Measurements from ENCODE around the gene CPSF7. TPM values are rescaled to one million over a fixed set of nuclear protein-coding genes. Genes with fewer than 3 reads are reported as not detected.

Gene CPSF7
- total RNA-seq, 2 donors from 2014 or later: 24.6 to 31.4 TPM

GRCh38 chr11:61362542-61362875, 67.3 kb downstream of the CPSF7 start:
- Histone ChIP-seq H3K4me3 (peak overlapping the region; percentile 66 to 70), H3K27me3 (no peaks in the 10 kb centered on the region), H3K36me3 (peaks cover 39% of the 10 kb centered on the region), H3K4me1 (peaks cover 0 to 32% of the 10 kb centered on the region in 2 donors), H3K9me3 (no peaks in the 10 kb centered on the region), H3K27ac (peak overlapping the region; percentile 98 to 99)
- no peak for DNase-seq (ENCODE audit: low spot score)
- TF ChIP-seq CTCF (IDR thresholded peaks at IDR 0.05): no peak

GRCh38 chr11:61361741-61362541, 67.8 kb downstream of the CPSF7 start, which contains the start of the genes CYB561A3 and TMEM138:
TSS of gene CYB561A3 (minus strand) at chr11:61361882. CDS start at chr11:61356713, 5,169 bp downstream.
TSS of gene TMEM138 (plus strand) at chr11:61362374. CDS start at chr11:61364391, 2,017 bp downstream.
- Histone ChIP-seq H3K27me3 (no peaks in the 10 kb centered on the region), H3K27ac (peak within 1 kb of the TSS; percentile 98 to 99), H3K9me3 (no peaks in the 10 kb centered on the region), H3K4me3 (peak within 1 kb of the TSS; percentile 66 to 70), H3K36me3 (peaks cover 33% of the 10 kb centered on the region), H3K4me1 (peaks cover 0 to 32% of the 10 kb centered on the region in 2 donors)
- TF ChIP-seq CTCF (IDR thresholded peaks at IDR 0.05): no peak
- DNase-seq (ENCODE audit: low spot score): peak; percentile 93

- Histone ChIP-seq H3K4me1 (peaks cover 0 to 32% of the 10 kb centered on the region in 2 donors), H3K27ac (peak overlapping the region; percentile 98 to 99)
- no peak for TF ChIP-seq CTCF (IDR thresholded peaks at IDR 0.05)
Measured at GRCh38 chr11:61361237-61361740, 68.5 kb downstream of the CPSF7 start.

GRCh38 chr11:61359516-61359915, 70.3 kb downstream of the CPSF7 start:
- Histone ChIP-seq H3K27ac (no peak overlapping the region), H3K36me3 (peaks cover 10% of the 10 kb centered on the region), H3K4me3 (no peak overlapping the region), H3K27me3 (no peaks in the 10 kb centered on the region), H3K4me1 (peaks cover 0 to 32% of the 10 kb centered on the region in 2 donors), H3K9me3 (no peaks in the 10 kb centered on the region)
- no peak for DNase-seq (ENCODE audit: low spot score)
- no peak for TF ChIP-seq CTCF (IDR thresholded peaks at IDR 0.05)

More at GRCh38 chr11:61361237-61361740, 68.5 kb downstream of the CPSF7 start:
- Histone ChIP-seq H3K36me3 (peaks cover 26% of the 10 kb centered on the region), H3K27me3 (no peaks in the 10 kb centered on the region), H3K9me3 (no peaks in the 10 kb centered on the region), H3K4me3 (peak overlapping the region; percentile 66 to 70)
- DNase-seq (ENCODE audit: low spot score): no peak

GRCh38 chr11:61358566-61358965, 71.2 kb downstream of the CPSF7 start:
- Histone ChIP-seq H3K9me3 (no peaks in the 10 kb centered on the region), H3K27ac (no peak overlapping the region), H3K4me1 (peaks cover 0 to 30% of the 10 kb centered on the region in 2 donors), H3K27me3 (no peaks in the 10 kb centered on the region), H3K36me3 (peaks cover 5% of the 10 kb centered on the region), H3K4me3 (no peak overlapping the region)
- no peak for TF ChIP-seq CTCF (IDR thresholded peaks at IDR 0.05)
- DNase-seq (ENCODE audit: low spot score): no peak

Data from right atrium auricular region (tissue), 2 donors.